Activated naive CD4-positive, alpha-beta T cell treated with Interleukin-2 at 50 U/mL for 16 hours (primary cell): ENCODE data around the gene GNAQ.

ENCODE experiments used
- DNase-seq: peaks from one replicate; pipeline ENCODE4 v3.0.0-alpha.2; 2020

GNAQ gene

DNA sequence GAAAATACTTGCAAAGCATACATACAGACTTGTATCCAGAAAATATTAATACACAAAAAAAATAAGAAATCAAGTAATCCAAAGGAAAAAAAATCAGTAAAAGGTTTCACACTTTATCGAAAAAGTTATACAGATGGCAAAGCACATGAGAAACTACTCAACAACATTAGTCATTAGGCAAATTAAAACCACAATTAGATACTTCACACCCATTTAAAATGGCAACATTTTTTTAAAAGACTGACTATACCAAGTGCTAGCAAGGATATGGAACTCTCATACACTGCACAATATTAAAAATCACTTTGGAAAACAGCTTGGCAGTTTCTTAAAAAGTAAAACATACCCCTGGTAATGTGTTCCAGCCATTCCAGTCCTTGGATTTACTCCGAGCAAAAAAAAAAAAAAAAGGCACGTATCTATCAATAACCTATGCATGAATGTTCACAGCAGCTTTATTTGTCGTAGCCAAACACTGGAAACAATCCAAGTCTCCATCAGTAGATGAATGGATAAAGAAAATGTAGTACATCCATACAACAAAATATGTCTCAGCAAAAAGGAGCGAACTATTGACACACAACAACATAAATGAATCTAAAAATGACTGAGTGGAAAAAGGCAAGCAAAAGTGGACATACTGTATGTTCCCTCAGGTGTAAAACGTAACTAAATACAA lies 66.0 kb downstream of the GNAQ start:
- no peak for DNase-seq

DNA sequence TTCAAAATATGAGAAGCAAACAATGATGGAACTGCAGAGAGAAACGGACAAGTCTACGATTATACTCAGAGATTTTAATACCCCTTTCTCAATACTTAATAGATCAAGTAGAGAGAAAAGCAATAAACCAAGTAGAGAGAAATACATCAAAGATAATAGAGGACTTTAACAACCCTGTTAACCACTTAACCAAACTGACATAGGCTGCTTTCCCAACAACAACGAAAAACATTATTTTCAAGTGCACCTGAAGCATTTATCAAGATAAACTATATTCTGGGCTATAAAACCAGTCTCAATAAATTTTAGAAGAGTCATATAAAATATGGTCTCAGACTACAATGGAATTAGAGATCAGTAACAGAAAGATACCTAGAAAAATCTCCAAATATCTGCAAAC lies 67.4 kb downstream of the GNAQ start:
- DNase-seq = no peak

DNA sequence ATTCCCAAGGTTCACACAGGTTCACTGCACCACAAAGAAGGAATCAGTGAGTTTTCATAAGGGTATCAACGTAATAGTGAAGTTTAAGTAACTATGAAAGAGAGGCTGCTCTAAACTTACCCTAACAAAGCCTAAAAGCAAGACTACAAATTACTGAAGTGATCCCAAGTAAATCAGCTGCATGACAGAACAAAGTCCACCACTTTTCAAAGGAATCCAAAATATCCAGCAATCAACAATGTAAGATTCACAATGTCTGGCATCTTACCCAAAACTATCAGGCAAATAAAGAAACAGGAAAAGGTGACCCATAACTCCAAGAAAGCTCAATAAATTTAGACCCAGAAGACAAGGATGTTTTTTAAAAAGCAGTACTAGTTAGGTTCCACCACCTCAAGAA lies 70.1 kb downstream of the GNAQ start:
- DNase-seq = no peak

DNA sequence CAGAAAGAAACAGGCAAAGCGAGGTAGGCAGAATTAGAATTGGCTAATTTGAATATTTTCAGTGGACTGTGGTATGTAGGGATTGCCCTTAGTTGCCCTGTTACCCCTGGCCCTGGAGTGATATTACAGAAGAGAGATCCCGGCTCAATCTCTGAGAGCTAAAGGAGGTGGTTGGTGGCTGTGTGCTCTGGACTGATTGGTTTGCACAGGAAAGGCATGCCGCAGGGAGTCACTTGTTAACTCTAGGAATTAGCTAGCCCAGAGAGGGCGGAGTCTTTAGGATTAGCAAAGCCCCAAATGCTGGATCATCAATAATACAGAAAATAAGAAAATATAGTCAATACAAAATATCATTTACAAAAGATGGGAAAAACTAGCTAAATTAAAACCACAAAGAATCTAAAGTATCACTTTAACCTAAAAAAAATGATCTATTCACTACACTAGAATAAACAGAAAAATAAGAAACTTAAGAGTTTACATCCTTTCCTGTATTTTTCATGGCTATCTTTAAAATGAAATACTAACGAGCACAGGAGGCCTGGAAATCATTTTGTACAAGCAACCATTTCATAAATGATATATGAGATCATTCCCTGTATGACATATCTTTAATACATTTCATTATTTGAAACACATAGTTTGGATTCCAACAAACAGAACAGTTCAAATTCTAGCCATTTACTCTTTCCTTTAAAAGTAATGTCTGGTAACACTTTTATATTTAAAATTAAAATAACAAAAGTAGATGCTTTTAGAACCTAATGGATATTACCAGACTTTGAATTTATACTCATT lies 71.1 kb downstream of the GNAQ start:
- no peak for DNase-seq

DNA sequence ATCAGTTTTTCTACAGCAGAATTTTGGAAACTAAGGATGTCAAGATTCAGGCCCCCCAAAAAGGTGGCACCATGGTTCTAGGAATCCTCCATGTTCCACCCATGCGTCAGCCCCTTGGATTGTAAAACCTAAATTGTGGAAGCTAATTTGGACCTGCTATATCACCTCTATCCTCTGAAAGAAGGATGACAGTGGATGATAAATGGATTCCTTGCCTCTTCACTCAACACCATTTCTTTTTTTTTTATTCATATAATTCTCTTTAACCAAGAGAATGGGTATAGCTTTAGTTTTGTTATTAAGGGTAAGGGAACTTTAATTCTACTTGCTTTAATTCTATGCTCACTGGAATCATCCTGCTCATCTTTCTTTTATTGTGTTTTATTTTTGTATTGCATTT lies 71.8 kb downstream of the GNAQ start:
- no peak for DNase-seq

DNA sequence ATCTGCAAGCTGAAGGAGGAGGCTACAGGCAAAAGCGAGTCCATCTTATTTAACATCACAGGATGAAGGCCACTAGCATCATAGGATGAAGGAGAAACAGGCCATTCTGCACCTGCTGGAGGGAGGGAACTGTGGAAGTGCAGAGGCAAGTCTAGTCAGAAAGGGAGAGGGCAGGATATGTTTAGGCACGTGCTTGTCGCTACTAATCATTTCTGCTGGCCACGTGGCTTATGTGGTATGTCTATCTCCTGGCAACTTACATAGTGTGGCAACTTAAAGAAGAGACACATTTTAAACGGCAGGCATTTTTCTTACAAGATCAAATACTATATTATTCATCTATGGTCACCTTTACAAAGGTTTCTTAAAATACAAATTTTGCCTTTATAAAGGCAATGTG lies 74.0 kb downstream of the GNAQ start:
- DNase-seq = no peak

DNA sequence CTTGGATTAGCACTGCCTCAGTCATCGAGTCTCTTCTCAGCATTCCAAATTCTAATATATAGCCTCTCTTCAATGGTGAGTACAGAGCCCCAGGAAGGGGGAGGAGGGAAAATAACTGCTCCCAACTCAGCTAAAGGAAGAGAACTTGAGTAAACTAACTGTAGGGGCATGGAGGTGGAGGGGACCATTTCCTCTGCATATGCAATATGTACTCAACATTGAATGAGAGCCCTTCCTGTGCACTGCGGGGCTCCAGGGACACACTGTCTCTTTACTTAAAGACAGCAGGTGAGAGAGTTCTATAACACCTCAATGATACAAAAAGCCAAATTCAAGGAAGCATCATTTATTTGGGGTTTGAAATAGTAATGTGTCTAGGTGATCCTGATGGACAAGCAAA lies 75.1 kb downstream of the GNAQ start:
- no peak for DNase-seq

DNA sequence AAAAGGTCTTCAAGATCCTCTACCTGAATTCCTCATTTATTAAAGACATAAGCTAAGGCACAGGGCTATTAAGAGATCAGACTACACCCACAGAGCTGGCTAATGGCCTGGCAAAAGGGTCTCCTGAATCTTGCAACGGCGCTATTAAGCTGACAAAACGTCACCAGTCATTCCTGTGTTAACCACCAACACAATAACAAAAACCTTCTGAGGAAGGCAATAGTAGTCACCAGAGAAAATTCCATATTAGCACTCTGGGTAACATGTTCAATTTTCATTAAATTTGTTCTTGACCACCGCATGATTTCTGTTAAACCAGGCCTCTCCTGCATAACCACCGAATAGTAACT lies 77.0 kb downstream of the GNAQ start:
- DNase-seq = no peak

DNA sequence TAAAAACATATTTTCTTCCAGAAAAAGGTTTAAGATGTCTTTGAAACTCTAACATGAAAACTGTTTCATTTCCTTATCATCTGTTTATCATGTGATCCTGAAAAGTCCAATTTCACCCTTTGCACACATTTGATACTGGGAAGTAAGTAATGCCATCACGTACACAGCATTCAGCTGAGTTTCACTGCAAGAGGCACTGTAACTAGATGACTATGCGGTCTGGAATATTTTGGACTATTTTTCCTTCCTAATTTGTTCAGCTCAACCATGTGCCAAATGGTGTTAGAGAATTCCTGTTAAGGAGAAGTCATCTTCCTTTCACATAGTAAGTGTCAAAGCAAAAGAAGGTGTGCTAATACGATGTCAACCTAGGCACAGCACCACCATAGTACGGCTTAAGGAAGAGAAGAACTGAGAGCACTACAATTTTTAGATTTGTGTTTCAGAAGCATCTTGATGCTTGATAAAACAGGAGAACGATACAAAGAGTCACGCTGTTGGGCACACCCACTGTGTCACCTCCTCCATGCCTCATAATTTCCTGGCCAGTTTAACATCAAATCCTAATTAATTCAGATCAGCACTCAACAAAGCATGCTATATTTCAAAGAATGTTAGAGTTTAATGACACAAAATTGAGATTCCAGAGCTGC lies 77.5 kb downstream of the GNAQ start:
- DNase-seq = no peak

DNA sequence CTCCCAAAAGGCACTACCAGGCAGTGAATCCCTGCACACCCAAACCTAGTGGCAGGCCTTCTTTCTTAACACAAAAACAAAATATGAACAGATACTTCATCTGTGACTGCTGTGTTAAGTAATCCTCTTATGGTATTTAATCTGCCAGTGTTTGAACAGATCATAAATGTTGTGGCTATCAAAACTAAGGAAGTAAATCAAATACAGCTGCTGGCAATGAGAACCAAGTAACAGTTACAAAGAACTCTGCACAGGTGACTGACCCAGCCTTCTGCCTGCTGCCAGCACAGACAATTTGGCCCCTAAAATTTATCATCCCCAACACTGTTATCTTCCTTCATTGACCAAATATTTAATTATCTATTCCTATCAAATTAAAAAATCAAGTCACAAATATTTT lies 78.0 kb downstream of the GNAQ start:
- no peak for DNase-seq

DNA sequence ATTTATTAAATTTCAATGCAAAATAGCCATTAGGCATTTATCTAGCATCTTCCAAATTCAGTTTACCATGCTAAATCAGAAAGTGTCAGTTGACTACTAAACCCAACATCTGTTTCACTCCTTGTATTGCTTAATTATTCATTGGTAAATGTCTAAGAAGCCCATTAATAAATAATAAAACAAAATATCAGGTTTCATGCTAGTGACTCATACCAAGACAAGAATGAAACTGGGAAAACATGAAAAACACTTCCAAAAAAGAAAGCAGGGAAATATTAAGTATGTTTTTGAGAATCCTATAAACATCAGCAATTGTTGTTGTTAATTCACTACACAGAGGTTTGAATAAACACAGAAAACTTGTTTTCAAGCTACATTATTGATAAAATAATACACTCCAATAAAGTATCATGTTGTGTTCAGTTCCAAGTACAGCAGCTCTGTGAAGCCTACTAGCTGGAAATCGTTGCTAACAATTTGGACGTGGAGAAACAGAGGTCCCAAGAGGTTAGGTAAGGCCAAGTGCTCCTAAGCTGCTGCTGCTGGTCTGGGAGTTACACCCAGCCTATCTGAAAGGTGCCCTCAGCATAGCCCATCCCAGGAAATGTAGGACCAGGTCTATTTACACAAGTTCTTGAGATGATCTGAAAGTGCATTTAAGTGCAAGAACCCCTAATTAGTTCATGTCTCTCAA lies 78.8 kb downstream of the GNAQ start:
- DNase-seq = no peak

DNA sequence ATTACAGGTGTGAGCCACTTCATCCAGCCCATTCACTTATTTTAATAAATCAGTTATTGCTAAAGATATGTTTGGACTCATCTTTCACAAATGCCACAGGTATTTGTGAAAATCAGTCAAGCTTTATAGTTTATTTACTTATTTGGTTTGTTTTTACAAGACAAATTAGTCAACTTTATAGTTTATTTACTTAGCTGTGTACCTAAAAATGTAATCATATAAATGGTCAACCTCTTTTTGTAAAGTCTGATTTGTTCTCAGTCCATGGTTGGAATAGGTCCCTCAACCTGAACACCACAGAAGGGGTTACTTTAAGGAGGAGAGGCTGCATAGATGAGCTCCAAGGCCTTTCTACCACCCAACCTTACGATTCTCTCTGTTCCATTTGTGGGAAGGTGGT lies 80.2 kb downstream of the GNAQ start:
- no peak for DNase-seq

DNA sequence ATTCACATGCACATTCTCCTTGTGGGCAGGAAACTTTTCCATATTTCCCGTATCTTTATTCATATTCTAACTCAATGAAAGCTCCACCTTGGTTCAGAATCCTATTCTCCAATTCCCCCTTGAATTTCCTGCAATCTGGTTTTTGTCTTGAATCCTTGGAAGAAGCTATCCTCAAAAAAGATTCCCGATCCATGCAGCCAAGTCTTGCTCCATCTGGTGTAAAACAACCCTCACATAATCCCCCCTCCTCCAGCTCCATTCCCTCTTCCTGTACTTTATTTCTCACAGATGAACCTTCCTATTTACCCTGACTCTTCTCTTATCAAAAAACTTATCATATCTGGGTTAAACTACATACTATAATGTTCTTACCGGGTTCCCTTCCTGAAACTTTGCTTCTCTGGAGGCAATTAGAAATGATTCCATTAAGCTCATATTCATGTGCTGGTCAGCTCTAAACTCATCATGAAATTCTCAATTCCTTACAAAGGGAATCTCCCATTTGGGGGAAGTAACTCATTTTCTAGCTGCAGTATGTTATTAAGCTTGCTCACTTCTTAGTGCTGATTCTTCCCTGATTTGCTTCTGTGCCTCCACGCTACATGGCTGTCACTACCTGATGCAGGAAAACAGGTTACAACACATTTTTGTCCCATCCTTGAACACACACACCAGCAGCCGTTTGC lies 81.7 kb downstream of the GNAQ start:
- DNase-seq = no peak

DNA sequence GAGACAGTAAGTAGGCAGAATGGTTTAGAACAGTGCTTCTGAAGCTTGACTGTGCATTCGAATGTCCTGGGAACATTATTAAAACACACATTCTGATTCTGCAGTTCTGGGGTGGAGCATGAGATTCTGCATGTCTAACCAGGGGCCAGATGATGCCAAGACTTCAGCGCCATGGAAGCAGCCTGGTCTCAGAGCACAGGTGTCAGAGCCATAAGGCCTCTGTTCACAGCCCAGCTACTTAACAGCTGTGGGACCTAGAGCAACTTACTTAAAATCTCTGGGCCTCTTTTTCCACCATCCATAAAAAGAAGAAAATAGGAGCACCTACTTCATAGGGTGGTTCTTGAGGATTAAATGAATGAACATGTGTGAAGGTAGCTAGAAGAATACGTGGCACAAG lies 84.0 kb downstream of the GNAQ start:
- no peak for DNase-seq

DNA sequence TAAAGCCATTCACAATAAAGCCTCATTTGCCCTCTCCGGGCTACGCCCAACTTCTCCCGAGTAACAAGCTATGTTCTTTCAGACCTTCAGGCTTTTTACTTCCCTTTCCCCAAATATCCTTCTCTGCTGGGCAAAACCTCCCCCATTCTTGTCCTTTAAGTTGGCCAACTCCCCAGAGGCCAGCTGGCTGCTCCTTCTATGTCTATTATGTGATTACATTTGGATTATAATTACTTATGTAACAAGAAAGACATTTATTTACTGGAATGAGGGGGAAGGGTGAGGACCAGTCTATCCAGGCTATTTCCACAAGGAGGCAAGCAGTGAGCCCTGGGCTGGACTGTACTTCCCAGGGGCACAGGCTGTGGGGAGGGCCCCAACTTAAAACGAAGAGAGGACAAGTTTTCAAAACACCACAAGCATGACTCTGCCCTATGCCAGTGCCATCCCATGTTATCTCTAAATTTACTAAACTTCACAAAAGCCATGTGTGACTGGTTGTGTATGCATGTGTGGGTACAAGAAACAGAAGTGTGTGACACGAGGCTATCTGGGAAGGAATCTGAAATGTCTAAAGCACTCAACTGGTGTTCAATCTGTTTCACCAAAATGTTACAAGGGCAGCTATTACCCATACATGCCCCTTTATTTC lies 84.5 kb downstream of the GNAQ start:
- no peak for DNase-seq

DNA sequence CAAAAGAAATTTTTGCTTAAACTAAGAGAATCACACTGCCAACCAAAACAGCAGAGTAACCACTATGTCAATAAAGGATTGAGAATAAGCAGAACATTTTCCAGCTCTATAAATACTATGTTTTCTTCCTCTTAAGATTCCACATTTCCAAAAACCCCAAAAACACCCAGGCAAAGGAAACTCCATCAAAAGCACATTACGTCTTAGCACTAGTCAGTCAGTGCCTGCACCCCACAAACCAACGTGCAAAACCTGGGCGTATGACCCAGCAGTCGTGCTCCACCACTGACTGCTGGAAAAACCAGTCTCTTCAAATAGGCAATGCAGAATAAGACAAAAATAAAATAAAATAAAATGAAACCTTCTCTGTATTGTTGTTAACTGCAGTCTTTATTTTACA lies 85.3 kb downstream of the GNAQ start:
- DNase-seq = no peak

DNA sequence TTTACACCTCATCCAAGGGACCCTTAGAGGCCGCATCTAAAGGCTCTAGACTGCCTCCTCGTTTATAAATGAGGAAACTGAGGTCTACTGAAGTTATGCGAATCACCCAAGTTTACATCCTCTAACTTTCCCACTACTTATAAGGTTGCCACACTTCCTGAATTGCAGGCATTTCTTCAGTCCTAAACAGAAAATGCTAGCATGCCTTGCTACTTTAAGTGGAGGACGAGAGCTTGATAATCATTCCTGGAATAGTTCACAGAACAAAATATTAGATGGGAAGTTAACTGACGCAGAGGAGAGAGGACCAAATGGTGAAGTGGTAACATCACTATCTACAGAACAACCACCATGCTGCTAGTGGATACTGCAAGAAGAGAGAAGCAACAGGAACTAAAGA lies 85.8 kb downstream of the GNAQ start:
- no peak for DNase-seq

DNA sequence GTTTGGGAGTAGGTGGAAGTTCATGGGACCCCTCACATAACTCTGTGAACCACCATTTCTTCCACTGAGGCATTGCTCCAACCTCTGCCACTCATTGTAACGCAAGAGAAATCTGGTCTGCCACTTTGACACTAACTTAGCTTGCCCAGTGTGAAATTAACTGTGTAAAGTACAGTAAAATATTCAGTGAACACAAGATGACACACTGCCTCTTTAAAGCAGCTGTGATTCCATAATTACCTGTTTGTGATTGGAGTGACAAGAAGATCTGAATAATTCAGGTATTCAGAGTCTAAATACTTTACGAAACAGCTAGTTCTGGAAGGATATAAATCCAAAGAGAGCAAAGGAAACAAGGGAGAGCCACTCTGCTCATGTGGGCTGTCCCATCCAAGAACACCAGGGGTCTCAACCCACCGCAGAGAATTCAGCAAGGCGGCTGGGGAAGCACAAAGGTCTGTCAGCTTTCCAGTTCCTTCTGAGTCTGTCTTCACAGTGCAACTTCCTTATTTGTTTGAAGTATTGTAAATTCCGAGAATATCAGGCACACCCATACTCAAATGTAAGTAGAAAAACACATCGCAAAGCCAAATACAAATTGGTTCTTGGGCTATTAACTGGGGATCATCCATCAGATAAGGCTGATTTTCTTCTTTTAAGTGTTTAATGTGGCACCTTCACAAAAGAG lies 86.9 kb downstream of the GNAQ start:
- DNase-seq = no peak

DNA sequence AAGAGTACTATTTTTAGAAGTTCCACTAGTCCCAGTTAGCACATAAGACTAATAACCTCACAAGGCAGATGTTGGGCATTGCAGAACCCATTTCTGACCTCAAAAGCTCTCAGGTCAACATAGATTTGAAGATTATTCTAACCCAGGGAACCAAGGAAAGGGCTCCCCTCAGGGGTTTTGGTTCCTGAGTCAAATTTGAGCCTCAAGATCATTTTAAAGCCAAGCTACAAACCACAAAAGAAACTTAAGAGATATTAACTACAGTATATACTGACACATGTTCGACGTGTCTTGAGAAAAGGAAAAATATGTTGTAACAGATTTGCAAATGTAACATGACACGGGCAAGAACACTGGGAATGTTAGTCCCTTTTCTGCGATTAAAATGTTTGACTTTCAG lies 88.6 kb downstream of the GNAQ start:
- DNase-seq = no peak

DNA sequence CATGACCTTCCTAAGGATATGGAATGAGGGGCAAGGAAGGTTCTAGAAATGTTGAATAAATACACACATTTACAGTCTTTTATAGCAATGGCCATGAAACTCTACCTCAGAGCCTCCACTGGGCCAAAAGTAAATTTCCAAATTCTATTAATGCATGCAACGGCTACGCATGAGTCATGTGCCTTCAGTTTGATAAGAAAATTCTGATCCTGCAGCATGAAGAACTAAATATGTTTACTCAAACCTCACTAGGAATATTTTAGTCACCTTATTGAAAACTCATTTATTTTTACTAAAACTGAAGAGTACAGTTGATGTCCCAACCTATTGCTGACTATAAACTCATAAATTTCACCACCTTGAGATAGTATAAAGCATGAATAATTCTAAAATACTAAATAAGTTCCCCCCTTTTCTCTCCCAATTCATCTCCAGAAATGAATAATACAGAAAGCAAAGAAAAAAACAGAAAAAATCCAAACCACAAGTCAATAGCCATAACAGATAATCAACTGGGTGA lies 92.4 kb downstream of the GNAQ start:
- no peak for DNase-seq

DNA sequence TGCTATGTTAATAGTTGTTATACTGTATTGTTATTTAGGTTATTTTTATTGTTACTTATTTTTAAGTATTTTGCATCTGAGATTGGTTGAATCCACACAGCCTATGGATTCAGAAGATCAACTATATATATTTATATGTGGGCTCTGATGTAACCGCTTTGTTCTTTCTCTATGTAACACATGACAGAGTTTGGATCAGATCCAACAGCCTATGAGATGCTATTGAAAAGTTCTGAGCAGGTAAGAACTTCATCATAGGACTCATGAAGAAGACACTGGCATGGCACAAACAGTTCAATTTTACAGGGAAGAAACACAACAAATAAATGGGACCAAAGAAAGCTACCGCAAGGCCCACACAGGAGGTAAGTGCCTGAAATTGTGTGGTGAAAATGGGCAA lies 93.4 kb downstream of the GNAQ start:
- no peak for DNase-seq

DNA sequence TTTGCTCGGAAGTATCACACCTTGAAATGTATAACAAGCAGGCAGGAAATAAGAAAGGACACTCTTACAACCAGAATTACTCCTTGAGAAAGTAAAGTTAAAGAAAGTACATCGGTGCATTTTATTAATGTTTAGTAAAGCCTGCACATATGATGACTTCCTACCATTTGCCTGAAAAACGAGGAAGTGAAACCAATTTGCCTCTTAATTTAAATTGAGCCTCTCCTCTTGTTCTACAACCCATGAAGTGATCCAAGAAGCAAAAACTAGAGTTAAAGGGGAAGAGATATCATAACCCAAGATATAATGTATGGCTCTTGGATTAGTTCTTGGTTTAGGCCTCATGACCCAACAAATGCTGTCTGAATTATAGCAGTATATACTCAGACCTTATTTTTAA lies 95.6 kb downstream of the GNAQ start:
- DNase-seq = no peak
